Measurements from ENCODE around the gene EVC2. TPM values are rescaled to one million over a fixed set of nuclear protein-coding genes. Genes with fewer than 3 reads are reported as not detected.

The EVC2 gene
- total RNA-seq, 1 experiment from 2014 or later: not detected

- intact Hi-C loops (cut with micrococcal nuclease; ENCODE audit: unreplicated experiment) (no loop called here), in situ Hi-C loops (cut with HindIII; ENCODE audit: low pct_unique_long_range_greater_than_20kb, low sequenced_read_pairs) (no loop called here)
- no peak for ATAC-seq
- no peaks in the 10 kb centered on the region for H3K27me3 ChIP-seq (ENCODE audit: control insufficient read depth, insufficient read depth, low read length)
- no peaks in the 10 kb centered on the region for H3K36me3 ChIP-seq (ENCODE audit: control insufficient read depth, insufficient read depth, low read length)
- DNase-seq (ENCODE audit: low read depth, low spot score): no peak
- ChIA-PET CTCF (no interaction called here), POLR2A (no interaction called here)
- no TSS peak for BruUV-seq (replicated peaks)
- TF ChIP-seq, protein P1, sequence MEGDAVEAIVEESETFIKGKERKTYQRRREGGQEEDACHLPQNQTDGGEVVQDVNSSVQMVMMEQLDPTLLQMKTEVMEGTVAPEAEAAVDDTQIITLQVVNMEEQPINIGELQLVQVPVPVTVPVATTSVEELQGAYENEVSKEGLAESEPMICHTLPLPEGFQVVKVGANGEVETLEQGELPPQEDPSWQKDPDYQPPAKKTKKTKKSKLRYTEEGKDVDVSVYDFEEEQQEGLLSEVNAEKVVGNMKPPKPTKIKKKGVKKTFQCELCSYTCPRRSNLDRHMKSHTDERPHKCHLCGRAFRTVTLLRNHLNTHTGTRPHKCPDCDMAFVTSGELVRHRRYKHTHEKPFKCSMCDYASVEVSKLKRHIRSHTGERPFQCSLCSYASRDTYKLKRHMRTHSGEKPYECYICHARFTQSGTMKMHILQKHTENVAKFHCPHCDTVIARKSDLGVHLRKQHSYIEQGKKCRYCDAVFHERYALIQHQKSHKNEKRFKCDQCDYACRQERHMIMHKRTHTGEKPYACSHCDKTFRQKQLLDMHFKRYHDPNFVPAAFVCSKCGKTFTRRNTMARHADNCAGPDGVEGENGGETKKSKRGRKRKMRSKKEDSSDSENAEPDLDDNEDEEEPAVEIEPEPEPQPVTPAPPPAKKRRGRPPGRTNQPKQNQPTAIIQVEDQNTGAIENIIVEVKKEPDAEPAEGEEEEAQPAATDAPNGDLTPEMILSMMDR (IDR thresholded peaks at IDR 0.05): no peak
- TF ChIP-seq TCF7L2 (IDR thresholded peaks at IDR 0.05; ENCODE audit: low read depth, low read length) (no peak), POLR2AphosphoS5 (IDR thresholded peaks at IDR 0.05; ENCODE audit: low read depth, low read length) (no peak), SIN3A (IDR thresholded peaks at IDR 0.05; ENCODE audit: borderline replicate concordance, insufficient read depth, low read depth, low read length) (no peak), REST (IDR thresholded peaks at IDR 0.05; ENCODE audit: insufficient read depth in 1 of 2, low read depth in 2 of 2, low read length in 1 of 2) (no peak)
- H3K9me3 ChIP-seq (ENCODE audit: control insufficient read depth, insufficient read depth, low read depth, low read length): no peaks in the 10 kb centered on the region
- no peak overlapping the region for H3K4me3 ChIP-seq (ENCODE audit: low read depth in 2 of 2, low read length in 2 of 2)
- no peak overlapping the region for H3K27ac ChIP-seq (ENCODE audit: low read length)
- H3K4me1 ChIP-seq (ENCODE audit: control insufficient read depth, insufficient read depth, low read length): no peaks in the 10 kb centered on the region
Measured at GRCh38 chr4:5575941-5576340, 132.4 kb downstream of the EVC2 start.

GRCh38 chr4:5574386-5574785 lies 134.0 kb downstream of the EVC2 start:
- TF ChIP-seq REST (IDR thresholded peaks at IDR 0.05; ENCODE audit: insufficient read depth in 1 of 2, low read depth in 2 of 2, low read length in 1 of 2) (no peak), POLR2AphosphoS5 (IDR thresholded peaks at IDR 0.05; ENCODE audit: low read depth, low read length) (no peak), SIN3A (IDR thresholded peaks at IDR 0.05; ENCODE audit: borderline replicate concordance, insufficient read depth, low read depth, low read length) (no peak), TCF7L2 (IDR thresholded peaks at IDR 0.05; ENCODE audit: low read depth, low read length) (no peak)
- TF ChIP-seq, protein P1 (IDR thresholded peaks at IDR 0.05): no peak
- no peak for DNase-seq (ENCODE audit: low read depth, low spot score)
- intact Hi-C loops (cut with micrococcal nuclease; ENCODE audit: unreplicated experiment): no loop called here
- H3K36me3 ChIP-seq (ENCODE audit: control insufficient read depth, insufficient read depth, low read length): no peaks in the 10 kb centered on the region
- no peak overlapping the region for H3K4me3 ChIP-seq (ENCODE audit: low read depth in 2 of 2, low read length in 2 of 2)
- no TSS peak for BruUV-seq (replicated peaks)
- H3K9me3 ChIP-seq (ENCODE audit: control insufficient read depth, insufficient read depth, low read depth, low read length): no peaks in the 10 kb centered on the region
- in situ Hi-C loops (cut with HindIII; ENCODE audit: low pct_unique_long_range_greater_than_20kb, low sequenced_read_pairs): no loop called here
- ChIA-PET CTCF (no interaction called here), POLR2A (no interaction called here)
- no peaks in the 10 kb centered on the region for H3K4me1 ChIP-seq (ENCODE audit: control insufficient read depth, insufficient read depth, low read length)
- H3K27me3 ChIP-seq (ENCODE audit: control insufficient read depth, insufficient read depth, low read length): no peaks in the 10 kb centered on the region
- no peak for ATAC-seq
- H3K27ac ChIP-seq (ENCODE audit: low read length): no peak overlapping the region
